GM21723 (cell line): ENCODE measurements around the gene OBSCN.

Source experiments
- ATAC-seq: cut with Tn5 transposase; IDR thresholded peaks from one replicate; pipeline ENCODE4 v1.9.1; 2021; ENCODE audit warnings: mild to moderate bottlenecking, moderate library complexity; ENCODE audit not compliant: unreplicated experiment

The OBSCN gene, protein sequence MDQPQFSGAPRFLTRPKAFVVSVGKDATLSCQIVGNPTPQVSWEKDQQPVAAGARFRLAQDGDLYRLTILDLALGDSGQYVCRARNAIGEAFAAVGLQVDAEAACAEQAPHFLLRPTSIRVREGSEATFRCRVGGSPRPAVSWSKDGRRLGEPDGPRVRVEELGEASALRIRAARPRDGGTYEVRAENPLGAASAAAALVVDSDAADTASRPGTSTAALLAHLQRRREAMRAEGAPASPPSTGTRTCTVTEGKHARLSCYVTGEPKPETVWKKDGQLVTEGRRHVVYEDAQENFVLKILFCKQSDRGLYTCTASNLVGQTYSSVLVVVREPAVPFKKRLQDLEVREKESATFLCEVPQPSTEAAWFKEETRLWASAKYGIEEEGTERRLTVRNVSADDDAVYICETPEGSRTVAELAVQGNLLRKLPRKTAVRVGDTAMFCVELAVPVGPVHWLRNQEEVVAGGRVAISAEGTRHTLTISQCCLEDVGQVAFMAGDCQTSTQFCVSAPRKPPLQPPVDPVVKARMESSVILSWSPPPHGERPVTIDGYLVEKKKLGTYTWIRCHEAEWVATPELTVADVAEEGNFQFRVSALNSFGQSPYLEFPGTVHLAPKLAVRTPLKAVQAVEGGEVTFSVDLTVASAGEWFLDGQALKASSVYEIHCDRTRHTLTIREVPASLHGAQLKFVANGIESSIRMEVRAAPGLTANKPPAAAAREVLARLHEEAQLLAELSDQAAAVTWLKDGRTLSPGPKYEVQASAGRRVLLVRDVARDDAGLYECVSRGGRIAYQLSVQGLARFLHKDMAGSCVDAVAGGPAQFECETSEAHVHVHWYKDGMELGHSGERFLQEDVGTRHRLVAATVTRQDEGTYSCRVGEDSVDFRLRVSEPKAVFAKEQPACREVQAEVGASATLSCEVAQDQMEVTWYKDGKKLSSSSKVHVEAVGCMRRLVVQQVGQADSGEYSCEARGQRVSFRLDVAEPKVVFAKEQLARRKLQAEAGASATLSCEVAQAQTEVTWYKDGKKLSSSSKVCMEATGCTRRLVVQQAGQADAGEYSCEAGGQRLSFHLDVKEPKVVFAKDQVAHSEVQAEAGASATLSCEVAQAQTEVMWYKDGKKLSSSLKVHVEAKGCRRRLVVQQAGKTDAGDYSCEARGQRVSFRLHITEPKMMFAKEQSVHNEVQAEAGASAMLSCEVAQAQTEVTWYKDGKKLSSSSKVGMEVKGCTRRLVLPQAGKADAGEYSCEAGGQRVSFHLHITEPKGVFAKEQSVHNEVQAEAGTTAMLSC (N-terminal part only)

DNA sequence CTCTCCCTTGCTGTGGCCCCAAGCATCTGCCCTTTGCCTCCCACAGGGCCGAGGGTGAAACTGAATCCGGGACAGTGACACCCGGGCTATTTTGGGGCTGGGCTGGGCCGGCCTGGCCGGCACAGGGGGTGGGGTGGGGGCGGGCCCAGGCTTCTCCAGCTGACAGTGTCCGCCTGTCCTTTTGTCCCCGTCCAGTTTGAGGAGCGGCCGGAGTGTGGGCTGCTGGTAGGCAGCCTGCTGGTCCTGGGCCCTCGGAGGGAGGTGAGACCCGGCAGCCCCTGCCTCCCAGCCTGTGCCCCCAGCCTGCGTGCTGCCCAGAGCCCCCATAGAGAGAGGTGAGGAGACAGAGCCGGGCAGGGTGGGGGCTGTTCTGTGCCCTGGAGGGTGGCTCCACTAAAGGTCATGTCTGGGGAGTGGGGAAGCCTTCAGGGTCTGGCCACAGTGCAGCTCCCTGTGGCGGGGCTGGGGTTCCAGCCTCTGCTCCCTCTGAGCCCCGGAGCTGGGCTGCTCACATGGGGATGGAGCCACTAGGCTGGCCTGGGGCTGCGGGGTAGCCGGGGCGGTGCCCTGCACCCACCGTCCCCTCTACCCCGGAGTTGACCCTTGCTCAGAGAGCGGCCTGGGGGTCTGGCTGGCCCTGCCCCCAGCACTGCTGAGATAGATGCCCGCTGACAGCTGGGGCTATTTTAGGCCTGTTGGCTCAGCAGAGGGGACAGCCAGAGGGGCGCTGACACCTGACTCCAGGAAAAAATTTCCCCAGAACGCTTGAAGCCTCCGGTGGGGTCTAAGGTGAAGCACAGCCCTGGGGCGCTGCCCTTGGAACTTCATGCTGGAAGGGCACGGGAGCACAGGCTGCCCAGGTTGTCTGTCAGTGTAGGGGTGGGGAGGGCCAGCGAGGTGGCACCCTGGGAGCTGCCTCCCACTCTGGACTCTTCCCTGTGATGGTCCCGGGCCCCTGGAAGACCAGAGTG, at the start of gene OBSCN:
Gene OBSCN, plus strand, starts transcription at position 194 of the 971 bp plus-strand sequence. CDS start 3,740 bp downstream, outside the sequence.
- ATAC-seq, result no peak

DNA sequence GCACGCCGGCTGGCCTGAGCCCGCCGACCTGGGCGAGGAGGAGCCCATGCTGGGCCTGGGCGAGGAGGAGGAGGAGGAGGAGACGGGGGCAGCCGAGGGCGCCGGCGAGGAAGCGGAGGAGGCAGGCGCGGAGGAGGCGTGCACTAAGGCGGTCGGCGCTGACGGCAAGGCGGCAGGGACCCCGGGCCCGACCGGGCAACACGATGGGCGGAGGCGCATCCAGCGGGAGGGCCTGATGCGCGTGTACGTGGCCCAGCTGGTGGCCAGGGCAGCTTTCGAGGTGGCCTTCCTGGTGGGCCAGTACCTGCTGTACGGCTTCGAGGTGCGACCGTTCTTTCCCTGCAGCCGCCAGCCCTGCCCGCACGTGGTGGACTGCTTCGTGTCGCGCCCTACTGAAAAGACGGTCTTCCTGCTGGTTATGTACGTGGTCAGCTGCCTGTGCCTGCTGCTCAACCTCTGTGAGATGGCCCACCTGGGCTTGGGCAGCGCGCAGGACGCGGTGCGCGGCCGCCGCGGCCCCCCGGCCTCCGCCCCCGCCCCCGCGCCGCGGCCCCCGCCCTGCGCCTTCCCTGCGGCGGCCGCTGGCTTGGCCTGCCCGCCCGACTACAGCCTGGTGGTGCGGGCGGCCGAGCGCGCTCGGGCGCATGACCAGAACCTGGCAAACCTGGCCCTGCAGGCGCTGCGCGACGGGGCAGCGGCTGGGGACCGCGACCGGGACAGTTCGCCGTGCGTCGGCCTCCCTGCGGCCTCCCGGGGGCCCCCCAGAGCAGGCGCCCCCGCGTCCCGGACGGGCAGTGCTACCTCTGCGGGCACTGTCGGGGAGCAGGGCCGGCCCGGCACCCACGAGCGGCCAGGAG, 49.5 kb upstream of the OBSCN start:
- ATAC-seq, result no peak

DNA sequence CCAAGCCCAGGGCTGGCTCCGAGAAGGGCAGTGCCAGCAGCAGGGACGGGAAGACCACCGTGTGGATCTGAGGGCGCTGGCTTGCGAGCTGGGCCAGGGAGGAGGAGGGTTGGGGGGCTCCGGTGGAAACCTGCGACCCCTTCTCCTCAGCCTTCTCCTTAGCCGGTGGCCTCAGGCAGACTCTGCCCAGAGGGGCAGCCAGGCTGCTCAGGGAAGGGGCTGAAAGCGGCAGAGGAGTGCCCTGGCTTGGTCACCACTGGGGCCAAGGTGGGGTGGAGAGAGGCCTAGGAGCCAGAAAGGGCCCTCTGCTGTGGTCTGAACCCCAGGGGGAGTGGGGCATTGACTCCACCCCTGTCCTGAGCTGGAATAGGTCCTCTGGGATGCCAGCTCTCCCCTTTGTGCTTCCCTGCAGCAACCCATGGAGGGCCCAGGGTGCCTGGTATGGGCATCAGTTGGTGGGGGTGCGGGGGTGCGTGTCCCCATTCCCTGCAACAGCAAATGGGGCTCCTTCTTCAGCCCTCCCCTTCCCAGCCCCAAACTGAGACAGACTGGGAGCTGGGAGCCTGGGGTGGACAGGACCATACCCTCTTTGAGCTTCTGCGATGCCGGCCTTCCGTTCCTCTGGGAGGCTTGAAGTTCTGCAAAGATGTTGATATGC, 48.7 kb upstream of the OBSCN start:
- no peak for ATAC-seq

DNA sequence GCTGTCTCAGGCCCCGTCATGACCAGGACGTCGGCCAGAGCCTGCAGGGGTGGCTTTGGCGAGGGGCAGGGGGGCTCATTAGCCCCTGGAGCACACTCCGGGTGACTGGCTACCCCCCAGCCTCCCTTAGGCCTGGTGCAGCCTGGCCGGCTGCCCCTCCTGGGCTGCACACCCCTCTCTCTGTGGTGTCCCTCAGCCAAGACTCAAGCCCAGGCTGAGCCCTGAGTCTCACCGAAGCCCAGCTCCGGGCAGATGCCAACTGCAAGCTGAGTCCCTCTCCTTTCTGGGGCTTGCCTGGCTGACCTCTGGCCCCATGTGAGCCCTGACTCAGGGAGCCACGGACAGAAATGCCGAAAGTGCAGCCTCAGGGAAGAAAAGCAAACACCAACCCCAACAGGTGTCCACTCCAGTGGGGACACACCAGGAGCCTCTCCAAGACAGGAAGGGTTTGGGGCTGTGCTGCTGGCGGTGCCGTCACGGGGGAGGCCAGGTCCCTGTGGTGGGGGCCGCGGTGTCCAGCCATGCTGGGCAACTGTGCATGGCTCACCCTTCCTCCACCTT, 47.6 kb upstream of the OBSCN start:
- no peak for ATAC-seq

DNA sequence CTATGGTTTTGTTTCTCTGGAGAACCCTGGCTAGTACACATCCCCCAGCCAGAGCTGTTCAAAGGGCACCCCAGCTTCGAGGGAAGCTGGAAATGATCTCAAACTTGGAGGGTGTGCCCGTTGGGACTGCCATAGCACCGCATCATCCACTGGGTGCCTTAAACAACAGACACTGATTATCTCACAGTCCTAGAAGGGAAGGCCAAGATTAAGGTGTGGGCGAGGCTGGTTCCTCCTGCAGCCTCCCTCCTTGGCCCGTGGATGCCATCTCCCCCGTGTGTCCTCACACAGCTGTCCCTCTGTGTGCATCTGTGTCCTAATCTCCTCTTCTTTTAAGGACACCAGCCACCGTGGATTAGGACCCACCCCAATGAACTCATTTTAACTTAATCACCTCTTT, 46.5 kb upstream of the OBSCN start:
- ATAC-seq, result no peak

DNA sequence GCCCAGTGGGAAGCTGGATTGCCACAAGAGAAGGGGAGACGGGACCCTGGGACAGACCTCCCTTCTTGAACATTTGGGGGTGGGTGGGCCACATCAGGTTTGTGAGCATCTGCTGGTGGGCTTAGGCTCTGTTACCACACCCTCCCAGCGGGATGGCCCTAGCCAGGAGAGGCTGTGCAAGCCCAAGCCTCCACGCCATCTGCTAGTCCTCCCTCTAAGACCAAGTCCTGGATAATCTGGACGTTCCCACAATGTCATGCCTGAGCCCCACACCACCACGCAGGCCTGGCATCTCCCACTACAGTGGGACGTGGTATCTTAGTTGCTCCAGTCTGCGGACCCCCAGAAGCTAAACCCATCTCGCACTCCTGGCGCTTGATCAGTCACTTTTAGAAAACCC, 46.0 kb upstream of the OBSCN start:
- ATAC-seq, result no peak

DNA sequence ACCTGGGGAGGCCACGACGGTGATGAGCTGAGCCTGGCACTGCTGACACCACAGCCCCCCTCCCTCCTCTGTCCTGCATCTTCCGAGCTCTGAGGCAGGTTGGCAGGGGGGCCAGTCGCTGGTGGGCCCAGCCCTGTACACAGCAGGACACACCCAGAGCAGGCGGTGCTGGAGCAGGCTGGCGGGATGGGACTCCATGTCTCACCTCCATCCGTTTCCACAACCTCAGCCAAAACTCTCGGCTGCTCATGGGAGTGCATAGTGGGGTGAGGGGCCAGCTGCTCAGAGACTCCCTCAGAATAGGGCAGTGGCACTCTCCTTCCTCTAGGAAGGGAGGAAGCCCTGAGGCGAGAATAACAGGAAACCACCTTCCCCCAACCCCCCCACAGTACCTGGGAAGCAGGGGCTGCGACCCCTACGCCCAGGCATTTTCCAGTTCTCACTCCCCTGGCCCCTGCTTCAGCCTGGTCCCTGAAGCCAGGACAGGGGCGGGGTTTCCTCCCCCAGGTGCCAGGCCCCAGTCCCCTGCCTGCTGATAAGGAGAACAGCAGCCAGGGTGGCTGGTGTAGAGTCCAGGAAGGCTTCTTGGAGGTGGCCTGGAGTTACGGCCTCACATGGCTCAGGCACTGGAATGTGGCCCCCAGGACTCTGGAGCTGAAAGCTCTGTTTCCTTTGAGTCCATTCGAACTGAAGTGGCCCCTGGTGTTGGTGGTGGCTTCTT, 45.4 kb upstream of the OBSCN start:
- no peak for ATAC-seq

DNA sequence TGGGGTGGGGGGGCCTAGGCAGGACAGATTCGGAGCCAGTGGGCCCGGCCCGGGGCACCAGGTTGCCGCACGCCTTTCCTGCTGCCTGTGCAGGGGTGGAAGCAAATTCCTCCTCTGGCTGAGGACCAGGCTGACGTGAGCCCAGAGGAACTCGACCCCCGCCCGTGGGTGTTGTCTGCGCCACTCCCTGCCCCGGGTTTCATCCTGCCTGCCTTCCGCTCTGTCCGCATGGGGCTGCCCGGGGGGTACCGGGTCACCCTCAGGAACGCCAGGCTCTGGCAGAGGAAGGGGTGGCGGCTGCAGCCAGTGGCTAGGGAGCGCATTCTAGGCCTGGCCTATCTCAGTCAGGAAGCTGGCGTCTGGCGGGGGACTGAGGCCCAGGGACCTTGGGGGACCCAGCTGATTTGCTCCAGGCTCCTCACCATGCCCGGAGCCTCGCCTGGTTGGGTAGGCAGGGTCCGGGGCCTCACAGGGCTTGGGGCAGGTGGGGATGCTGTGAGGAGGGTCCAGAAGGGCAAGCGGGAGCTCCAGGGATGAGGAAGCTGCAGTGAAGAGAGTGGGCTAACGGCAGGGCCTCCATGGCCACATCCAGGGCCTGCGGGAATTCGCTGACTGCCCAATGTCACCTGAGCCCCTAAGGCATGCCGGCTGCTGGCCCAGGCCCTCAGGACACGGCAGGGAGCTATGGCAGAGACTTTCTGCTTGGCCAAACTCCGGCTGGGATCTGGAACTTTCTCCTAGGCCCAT, 44.7 kb upstream of the OBSCN start:
- ATAC-seq, result no peak

DNA sequence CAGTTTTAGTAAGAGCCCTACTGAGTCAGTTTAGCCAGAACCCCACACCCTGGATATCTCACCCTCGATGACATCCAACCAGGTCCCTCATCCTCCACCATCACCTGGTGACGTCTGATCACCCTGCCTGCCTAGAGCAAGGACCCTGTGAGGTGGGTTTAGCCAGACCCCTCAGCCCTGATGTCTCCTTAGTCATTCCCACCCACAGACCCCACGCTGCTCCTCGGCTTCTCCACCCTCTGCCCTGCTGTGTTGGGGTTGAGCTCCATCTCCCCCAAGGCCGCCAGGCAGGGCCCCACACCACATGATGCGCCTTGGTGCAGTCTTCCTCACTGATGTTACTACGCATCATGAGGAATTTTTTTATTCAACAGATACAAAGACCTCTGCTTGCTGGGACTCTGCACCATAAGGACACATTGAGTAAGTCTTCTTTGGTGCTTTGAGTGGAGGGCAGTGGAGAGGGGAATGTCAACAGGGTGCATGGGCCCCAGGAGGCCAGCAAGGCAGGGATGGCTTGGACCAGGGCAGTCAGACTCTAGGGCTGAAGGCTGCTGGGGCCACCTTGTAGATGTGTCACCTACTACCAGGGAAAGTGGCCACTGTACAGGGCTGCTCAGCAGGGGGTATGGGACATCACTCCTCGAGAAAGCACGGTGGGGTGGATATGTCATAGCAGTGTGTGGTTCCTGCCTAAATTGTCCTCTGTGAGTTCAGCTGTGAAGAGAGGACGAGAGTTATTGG, 43.9 kb upstream of the OBSCN start:
- ATAC-seq, result no peak

DNA sequence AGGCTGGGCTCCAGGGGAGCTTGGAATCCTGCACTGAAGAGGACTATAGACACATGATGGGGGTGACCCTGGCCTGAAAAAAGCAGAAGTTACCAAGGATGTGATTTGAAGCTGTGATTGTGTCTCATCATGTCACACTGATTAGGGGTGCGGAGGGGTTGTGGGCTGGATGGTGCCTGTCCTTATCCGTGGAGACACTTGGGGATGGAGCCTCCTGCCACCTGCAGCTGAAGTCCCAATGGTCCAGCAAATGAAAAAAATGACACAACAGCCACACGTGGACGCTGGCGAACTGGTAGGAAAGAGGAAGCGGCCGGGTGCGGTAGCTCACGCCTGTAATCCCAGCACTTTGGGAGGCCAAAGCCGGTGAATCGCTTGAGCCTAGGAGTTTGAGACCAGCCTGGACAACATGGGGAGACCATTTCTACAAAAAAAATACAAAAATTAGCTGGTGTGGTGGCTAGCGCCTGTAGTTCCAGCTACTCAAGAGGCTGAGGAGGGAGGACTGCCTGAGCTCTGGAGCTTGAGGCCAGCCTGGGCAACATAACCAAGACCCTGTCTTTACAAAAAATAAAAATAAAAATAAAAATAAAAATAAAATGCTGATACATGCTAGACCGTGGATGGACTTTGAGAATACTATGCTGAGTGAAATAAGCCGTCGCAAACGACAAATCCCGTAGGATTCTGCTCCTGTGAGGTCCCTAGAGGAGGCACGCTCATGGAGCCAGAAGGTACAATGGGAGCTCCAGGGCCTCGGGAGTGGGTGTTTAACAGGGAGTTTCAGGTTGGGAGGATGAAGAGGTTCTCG, 43.1 kb upstream of the OBSCN start:
- ATAC-seq, result peak; percentile 4

DNA sequence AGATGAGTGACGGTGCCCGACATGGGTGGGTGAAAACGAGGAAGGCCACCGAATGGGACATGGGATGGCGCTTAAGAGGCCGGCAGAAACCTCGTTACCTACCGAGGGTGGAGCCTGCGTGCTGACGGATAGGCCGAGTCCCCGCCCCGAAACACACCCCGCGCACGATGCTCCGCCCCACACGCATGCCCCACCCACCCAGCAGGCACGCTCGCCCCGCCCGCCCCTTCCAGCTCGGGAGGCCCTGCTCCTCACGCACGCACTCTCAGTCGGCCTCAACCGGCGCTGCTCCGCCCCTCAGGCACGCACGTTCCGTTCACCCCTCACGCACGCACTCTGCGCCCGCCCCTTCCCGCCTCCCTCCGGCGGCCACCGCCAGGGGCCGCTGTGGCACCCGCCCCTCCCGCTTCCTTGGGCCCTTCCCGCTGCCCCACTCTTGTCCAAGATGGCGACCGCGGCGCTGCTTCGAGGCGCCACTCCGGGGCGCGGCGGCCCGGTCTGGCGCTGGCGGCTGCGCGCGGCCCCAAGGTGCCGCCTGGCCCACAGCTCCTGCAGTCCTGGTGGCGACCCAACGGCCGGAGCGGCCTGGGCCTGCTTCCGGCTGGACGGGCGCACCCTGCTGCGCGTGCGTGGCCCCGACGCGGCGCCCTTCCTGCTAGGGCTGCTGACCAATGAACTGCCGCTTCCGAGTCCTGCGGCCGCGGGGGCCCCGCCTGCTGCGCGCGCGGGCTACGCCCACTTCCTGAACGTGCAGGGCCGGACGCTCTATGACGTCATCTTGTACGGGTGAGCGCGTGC, 42.3 kb upstream of the OBSCN start, which contains the start of gene IBA57:
Gene IBA57, plus strand, starts transcription at position 433 of the 798 bp plus-strand sequence. Its CDS starts 13 bp downstream, at position 446.
- peak; percentile 79 for ATAC-seq

DNA sequence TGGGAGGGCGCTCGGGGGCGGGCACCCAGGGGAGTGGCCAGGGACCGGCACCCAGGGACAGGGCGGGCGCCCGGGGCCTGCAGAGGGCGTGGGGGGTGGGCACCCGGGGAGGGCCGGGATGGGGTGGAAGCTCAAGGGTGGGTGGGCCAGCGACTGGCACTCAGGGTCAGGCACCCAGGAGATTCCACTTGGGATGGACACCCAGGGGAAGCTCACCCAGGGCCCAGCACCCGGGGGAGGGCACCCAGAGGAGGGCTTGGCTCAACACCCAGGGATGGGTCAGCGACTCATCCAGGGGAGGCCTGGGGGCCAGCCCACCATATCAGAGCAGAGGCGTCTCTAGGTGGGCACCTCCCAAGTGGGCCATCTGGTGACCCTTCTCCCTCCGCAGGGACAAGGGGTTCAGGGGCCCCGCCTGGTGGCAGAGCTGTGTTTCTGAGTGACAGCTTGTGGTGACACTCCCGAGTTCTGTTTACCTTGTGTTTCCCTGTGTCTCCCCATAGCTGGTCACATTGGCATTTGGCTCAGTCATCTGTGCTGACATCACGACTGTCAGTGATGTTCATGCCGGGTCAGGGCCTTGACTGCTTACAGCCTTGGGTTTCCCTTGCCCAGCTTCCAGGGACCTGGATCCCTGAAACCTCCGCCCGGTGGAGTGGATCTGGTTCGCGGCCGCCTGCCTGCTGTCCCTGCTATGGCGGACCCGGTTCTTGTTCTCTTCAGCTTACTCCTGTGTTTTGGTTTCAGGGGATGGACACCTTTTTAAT, 41.5 kb upstream of the OBSCN start:
- peak; percentile 35 for ATAC-seq

DNA sequence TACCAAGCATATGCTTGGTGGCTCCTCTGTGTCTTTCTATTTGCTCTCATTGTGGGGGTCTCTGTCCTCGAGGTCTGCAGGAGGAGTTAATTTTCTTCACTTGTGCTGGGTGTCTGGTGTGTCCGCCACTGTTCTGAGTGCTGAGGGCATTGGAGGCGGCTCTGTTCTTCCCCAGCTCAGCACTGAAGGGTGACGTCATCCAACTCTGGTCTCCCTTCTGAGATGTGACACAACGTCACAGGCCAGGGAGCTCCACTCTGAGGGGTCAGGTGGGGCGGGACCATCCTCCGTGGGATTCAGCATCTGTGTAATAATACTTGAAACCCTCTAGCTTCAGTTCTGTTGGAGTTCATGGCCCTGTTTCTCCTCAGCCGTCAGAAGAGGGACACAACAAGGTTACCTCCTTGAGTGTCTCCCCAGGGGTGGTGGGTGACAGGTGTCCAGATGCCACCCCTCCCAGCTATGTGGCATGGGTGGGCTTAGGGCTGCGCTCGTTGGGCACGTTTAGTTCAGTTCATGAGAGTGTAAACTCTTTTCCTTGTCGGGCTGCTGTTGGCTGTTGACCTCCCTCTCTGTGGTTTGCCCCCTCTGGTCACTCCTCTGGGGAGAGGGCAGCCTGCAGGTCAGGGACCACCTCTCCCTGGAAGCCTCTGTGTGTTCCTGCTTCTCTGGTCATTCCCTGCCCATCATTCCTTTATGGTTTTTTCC, 39.1 kb upstream of the OBSCN start:
- no peak for ATAC-seq
